ENCODE results near the gene SLC27A4.

GRCh38 chr9:128355451-128355850 is 15.1 kb downstream of the SLC27A4 start:
- TF ChIP-seq CTCF (IDR thresholded peaks at IDR 0.05) (no peak), POLR2A (IDR thresholded peaks at IDR 0.05) (no peak)
